Aorta (tissue), 5 donors: ENCODE measurements around the gene FKBP15. TPM values are rescaled to one million over a fixed set of nuclear protein-coding genes. Genes with fewer than 3 reads are reported as not detected.

Source experiments
- ATAC-seq: fragments of 200-7000 bp; cut with Tn5 transposase; one replicate; pipeline ENCODE4 v1.9.1; 2022; ENCODE audit warnings: moderate library complexity; ENCODE audit not compliant: low FRiP score
- DNase-seq, 2 donors: peaks; one replicate each; pipeline ENCODE4 v3.0.0-alpha.2; 2020
- H3K27ac ChIP-seq, 2 donors: one replicate each; pipeline ENCODE4 v1.5.1; 2013; ENCODE audit warnings: low read length in 2 of 2, mild to moderate bottlenecking in 2 of 2, moderate library complexity in 2 of 2, control low read depth in 1 of 2, inconsistent platforms in 1 of 2, low read depth in 1 of 2
- H3K27me3 ChIP-seq, 2 donors: one replicate each; pipeline ENCODE4 v1.6.1; 2013; ENCODE audit warnings: control low read depth in 1 of 2, low read length in 1 of 2, mild to moderate bottlenecking in 1 of 2, moderate library complexity in 1 of 2; ENCODE audit not compliant: insufficient read depth in 2 of 2, control insufficient read depth in 1 of 2
- H3K36me3 ChIP-seq, 2 donors: one replicate each; pipeline ENCODE4 v1.6.1; 2013; ENCODE audit warnings: control low read depth in 1 of 2, low read length in 1 of 2, mild to moderate bottlenecking in 1 of 2; ENCODE audit not compliant: insufficient read depth in 2 of 2, control insufficient read depth in 1 of 2
- H3K4me1 ChIP-seq, 2 donors: one replicate each; pipeline ENCODE4 v1.6.1; 2013; ENCODE audit warnings: low read length in 2 of 2, control low read depth in 1 of 2, mild to moderate bottlenecking in 1 of 2, moderate library complexity in 1 of 2; ENCODE audit not compliant: insufficient read depth in 2 of 2, control insufficient read depth in 1 of 2
- H3K4me3 ChIP-seq, 2 donors: one replicate each; pipeline ENCODE4 v1.5.1; 2013; ENCODE audit warnings: low read length in 2 of 2, control low read depth in 1 of 2, mild to moderate bottlenecking in 1 of 2
- H3K9me3 ChIP-seq: one replicate; pipeline ENCODE4 v1.6.1; 2013; ENCODE audit warnings: mild to moderate bottlenecking, low read length; ENCODE audit not compliant: control insufficient read depth
- WGBS, 2 donors: extraction: QIAGEN DNeasy Blood & Tissue Kit; methylation state at CpG; one replicate each; pipeline ENCODE4 v1.1.7; 2013; 5-methylcytosine and 5-hydroxymethylcytosine counted together
- intact Hi-C, 2 donors: fragments of 100-400 bp; cut with DNase I; formaldehyde crosslinking; loops; one replicate each; pipeline versions ENCODE4 v1.14.2 to v1.15.0; 2022
- polyA plus RNA-seq, 2 donors: library from polyadenylated mRNA; stranded (reverse); fragments of 200-250 nt; gene quantifications; one replicate each; pipeline ENCODE4 v1.2.3, GENCODE V29; 2013
- total RNA-seq, 2 donors: library from RNA; stranded (reverse); fragmentation: NEBNext Ultra II Directional; extraction: Animal tissue kit (Norgen Biotek cat#: 25700); gene quantifications; one replicate each; pipeline ENCODE4 v1.2.1, GENCODE V29; 2021
- donor health status: healthy with polysubstance abuse.
- donor health status: Bipolar disorder and iron deficiency.
- donor health status: DM: no; HTN: no; CAD: no.
- donor health status: DM: no; HTN: no; CAD: no.
- donor health status: DM: yes; HTN: yes; CAD: no.

Gene FKBP15
- total and polyA plus RNA-seq, 4 donors = 8.4 to 48.3 (median 20.2) TPM

DNA sequence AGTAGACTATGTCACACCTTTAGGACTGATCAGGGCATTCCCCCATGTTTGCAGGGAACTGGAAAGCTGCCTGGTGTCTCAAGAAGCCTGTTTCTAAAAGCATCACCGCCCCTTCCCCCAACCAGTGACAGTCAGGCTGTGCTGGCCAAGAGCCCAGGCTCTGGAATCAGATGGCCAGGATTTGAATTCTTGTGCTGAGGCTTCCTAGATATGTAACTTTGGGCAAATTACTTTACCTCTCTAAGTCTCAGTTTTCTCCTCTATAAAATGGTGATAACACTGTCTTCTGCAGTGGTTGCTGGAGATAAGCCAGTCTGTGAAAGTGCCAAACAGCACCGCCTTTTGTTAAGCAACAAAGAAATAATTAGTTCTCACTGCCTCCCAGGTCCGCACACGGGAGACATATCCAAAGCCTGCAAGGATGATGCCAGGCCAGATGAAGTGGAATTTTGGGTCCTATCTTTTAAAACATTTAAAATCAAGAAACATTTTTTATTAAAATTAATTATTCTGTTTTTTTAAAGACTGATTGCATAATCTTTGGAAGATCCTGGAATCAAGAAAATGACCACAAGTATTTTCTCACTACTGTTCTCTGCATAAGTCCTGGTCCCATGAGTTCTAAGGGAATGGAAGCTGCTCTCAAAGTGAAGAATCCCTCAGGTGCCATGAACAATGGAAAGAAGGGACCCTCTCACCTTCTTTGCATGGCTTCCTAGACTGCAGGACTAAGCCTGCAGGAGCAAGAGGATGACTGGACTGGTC, 56.4 kb downstream of the FKBP15 start:
- DNase-seq (peak in 1 of 2 donors; percentile 58), ATAC-seq (no peak)
- Histone ChIP-seq H3K9me3 (no peaks in the 10 kb centered on the region), H3K4me3 (no peak overlapping the region), H3K27ac (no peak overlapping the region), H3K4me1 (no peaks in the 10 kb centered on the region), H3K36me3 (peaks cover 11 to 21% of the 10 kb centered on the region in 2 donors), H3K27me3 (no peaks in the 10 kb centered on the region)
- WGBS, 2 donors = 63 to 81% methylated on average over 4 of the region's 4 CpGs
- intact Hi-C loops = no loop called here

DNA sequence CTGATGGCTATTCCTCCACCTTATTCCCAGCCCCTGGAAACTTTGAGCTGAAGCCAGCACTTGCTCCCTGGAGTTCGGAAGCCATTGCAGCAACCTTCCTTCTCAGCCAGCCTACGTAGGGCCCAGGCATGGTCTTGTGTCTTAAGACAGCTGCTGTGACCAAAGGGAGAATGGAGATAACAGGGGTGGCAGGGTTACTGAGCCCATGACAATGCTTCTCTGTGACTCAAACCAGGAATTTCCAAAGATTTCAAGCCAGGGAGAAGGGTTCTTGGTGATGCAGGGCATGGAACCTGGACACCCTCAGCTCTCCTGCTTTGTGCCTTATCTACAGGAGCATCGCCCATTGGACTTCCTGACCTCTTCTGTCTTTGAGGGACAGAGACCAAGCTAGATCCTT, 58.1 kb downstream of the FKBP15 start:
- no peak for DNase-seq
- Histone ChIP-seq H3K9me3 (no peaks in the 10 kb centered on the region), H3K36me3 (peaks cover 6 to 12% of the 10 kb centered on the region in 2 donors), H3K27me3 (no peaks in the 10 kb centered on the region), H3K4me1 (no peaks in the 10 kb centered on the region), H3K4me3 (no peak overlapping the region), H3K27ac (no peak overlapping the region)
- no peak for ATAC-seq
- WGBS, 2 donors = 61 to 63% methylated on average over 3 of the region's 3 CpGs
- intact Hi-C loops = no loop called here

DNA sequence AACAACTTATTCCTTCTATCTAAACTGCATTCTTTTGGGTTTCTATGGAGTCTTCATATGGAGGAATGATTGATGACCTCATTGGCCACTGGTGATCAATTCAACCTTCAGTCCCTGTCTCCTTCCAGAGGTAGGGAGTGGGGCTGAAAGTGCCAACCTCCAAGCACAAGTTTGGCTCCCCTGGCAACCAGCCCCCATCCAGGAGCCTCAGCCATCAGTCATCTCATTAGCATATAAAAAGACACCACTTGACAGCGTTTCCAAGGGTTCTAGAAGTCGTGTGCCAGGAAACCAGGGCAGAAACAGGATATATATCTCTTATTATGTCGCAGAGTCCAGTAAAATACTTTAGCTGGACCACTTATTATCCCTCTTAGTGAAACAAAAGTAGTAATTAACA, 60.5 kb downstream of the FKBP15 start:
- Histone ChIP-seq H3K36me3 (peaks cover 0 to 11% of the 10 kb centered on the region in 2 donors), H3K4me1 (no peaks in the 10 kb centered on the region), H3K27ac (no peak overlapping the region), H3K4me3 (no peak overlapping the region), H3K27me3 (no peaks in the 10 kb centered on the region), H3K9me3 (no peaks in the 10 kb centered on the region)
- DNase-seq (no peak), ATAC-seq (no peak)
- intact Hi-C loops = no loop called here
- WGBS, 2 donors = 31 to 35% methylated on average over 3 of the region's 3 CpGs

DNA sequence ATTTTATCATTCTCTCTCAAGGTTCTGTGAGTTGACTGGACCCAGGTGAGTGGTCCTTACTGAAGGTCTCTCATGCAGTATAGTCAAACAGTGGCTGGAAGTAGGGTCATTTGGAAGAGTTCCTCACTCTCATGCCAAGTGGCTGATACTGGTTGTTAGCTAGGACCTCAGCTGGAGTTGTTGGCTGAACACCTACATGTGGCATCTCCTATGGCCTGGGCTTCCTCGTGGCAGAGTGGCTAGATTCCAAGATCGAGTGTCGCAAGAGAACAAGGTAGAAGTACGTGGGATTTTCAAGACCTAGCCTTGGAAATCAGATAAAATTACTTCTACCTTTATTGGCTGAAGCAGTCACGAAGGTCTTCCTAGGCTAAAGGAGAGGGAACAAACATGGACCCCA, 62.6 kb downstream of the FKBP15 start:
- H3K4me1 ChIP-seq = no peaks in the 10 kb centered on the region
- H3K36me3 ChIP-seq = peaks cover 0 to 9% of the 10 kb centered on the region in 2 donors
- no peaks in the 10 kb centered on the region for H3K9me3 ChIP-seq
- intact Hi-C loops = no loop called here
- no peak overlapping the region for H3K4me3 ChIP-seq
- ATAC-seq = no peak
- no peak for DNase-seq
- no peaks in the 10 kb centered on the region for H3K27me3 ChIP-seq
- no peak overlapping the region for H3K27ac ChIP-seq
- 87 to 92% methylated on average over 5 of the region's 5 CpGs for WGBS, 2 donors

DNA sequence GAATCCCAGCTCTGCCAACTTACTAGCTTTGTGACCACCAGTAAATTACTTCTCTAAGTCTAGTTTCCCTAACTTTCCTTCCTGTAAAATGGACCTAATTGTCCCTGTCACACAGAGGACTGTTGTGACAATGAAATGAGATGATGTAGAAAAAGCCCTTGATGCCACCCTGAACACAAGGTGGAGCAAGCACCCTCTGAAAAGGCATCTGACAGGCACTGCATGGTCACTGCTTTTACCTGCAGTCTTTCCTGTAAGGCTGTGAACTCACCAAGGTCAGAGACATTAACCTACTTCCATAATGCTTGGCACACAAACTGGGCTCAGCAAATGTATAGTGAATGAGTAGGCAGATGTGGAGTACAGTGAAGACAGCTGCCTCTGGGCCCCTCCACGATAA, 64.2 kb downstream of the FKBP15 start:
- Histone ChIP-seq H3K9me3 (no peaks in the 10 kb centered on the region), H3K4me1 (no peaks in the 10 kb centered on the region), H3K27me3 (no peaks in the 10 kb centered on the region), H3K27ac (no peak overlapping the region), H3K36me3 (peaks cover 0 to 5% of the 10 kb centered on the region in 2 donors), H3K4me3 (no peak overlapping the region)
- no peak for DNase-seq
- 82 to 89% methylated on average over 1 of the region's 1 CpG for WGBS, 2 donors
- intact Hi-C loops = no loop called here
- ATAC-seq = no peak

DNA sequence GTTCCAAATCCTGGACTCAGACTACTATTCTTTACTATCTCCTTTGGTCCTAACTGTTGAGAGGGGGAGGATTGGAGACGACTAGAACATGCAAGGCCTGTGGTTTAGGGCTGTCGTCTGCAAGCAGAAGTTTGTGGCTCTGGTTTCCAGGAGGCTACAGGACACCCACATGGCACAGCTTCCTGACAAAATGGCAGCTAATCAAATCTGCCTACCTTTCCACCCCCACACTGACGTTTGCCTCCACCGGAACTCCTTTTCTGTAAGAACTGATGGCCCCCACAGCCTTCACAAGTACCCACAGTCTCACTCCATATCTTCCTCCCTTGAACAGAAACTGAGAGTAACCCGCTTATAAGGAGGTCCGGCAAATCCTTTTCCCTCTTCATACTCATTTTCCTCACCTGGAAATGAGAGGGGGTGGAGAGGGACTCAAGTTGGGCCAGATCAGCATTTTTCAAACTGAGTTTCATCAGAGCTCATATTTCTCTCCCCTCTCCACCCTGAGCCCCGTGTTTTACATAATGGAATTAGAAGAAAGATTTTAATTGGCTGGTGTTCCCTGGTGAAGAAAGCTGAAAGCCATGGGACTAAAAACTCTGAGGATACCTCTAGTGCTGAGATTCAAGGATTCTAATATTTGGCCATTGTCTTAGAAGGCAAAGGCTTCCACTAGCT, 65.0 kb downstream of the FKBP15 start:
- 42 to 53% methylated on average over 7 of the region's 7 CpGs for WGBS, 2 donors
- DNase-seq (no peak), ATAC-seq (no peak)
- H3K27ac ChIP-seq = no peak overlapping the region
- no peaks in the 10 kb centered on the region for H3K27me3 ChIP-seq
- H3K4me3 ChIP-seq = no peak overlapping the region
- intact Hi-C loops = no loop called here
- H3K36me3 ChIP-seq = peaks cover 0 to 2% of the 10 kb centered on the region in 2 donors
- H3K9me3 ChIP-seq = no peaks in the 10 kb centered on the region
- H3K4me1 ChIP-seq = no peaks in the 10 kb centered on the region

DNA sequence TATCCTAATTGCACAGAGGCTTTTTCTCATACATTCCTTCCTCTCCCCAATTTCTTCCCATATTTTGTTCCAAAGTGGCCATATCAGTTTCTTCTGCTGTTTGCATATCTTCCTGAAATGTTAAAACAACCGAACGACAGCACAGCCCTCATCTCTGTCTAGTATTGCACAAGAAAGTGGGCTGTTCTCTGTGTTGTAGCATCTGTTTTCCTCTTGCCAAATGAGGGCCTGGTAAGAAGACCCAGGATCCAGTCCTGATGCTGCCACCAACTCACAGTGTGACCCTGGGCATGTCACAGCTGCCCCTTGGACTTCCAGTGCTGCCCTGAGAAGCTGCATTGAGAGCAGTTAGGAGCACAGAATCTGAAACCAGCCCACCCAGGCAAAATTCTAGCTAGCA, 66.1 kb downstream of the FKBP15 start:
- Histone ChIP-seq H3K36me3 (peaks cover 0 to 2% of the 10 kb centered on the region in 2 donors), H3K4me3 (no peak overlapping the region), H3K9me3 (no peaks in the 10 kb centered on the region), H3K4me1 (no peaks in the 10 kb centered on the region), H3K27me3 (no peaks in the 10 kb centered on the region), H3K27ac (no peak overlapping the region)
- DNase-seq (no peak), ATAC-seq (no peak)
- intact Hi-C loops = no loop called here
- 64 to 71% methylated on average over 2 of the region's 2 CpGs for WGBS, 2 donors

DNA sequence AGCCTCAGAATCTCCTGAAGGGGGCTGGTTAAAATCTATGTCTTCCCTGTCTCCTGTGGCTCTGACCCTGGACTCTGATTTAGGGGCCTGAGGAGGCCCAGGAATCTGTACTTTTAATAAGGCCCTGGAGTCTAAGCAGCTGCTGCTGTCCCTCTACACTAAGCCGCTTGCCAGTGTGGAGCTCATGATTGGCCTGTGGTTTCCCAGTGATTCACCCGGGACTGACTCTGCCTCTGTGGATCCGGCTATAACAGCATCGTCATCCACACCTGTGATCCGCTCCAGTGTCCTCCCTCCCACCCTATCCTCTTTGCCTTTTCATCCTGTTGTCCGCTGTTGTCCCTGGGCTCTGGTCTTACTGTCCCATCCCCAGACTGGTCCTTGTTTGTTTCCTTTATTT, 66.6 kb downstream of the FKBP15 start:
- Histone ChIP-seq H3K36me3 (peaks cover 0 to 2% of the 10 kb centered on the region in 2 donors), H3K27ac (no peak overlapping the region), H3K9me3 (no peaks in the 10 kb centered on the region), H3K27me3 (no peaks in the 10 kb centered on the region), H3K4me3 (no peak overlapping the region), H3K4me1 (no peaks in the 10 kb centered on the region)
- no peak for DNase-seq
- no peak for ATAC-seq
- intact Hi-C loops = no loop called here
- WGBS, 2 donors = 79 to 80% methylated on average over 6 of the region's 6 CpGs

DNA sequence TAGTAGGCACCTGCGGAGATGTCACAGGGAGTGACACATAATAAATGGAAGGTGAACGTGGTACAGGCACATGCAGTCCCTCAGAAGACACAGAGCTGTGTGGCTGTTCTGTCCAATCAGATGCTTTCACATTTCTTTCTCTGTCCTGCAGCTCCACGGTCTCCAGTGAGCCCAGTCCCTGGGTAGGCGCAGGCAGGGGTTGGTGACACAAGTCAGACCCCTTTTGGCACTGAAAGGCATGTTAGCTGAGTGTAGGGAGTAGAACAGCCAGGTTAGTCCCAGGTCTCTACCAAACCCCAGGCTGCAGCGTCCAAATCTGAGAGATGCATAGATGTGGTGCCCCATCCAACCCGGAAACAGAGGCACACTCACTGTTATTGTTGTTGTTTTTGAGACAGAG, 67.5 kb downstream of the FKBP15 start:
- H3K36me3 ChIP-seq = peaks cover 0 to 2% of the 10 kb centered on the region in 2 donors
- H3K4me3 ChIP-seq = no peak overlapping the region
- intact Hi-C loops = no loop called here

More for the DNA sequence above, 67.5 kb downstream of the FKBP15 start:
- H3K27ac ChIP-seq = no peak overlapping the region
- WGBS, 2 donors = 81 to 84% methylated on average over 6 of the region's 6 CpGs
- no peak for DNase-seq
- no peak for ATAC-seq
- no peaks in the 10 kb centered on the region for H3K27me3 ChIP-seq
- no peaks in the 10 kb centered on the region for H3K4me1 ChIP-seq
- no peaks in the 10 kb centered on the region for H3K9me3 ChIP-seq
